ENCODE data around the gene LRRC23. TPM values are rescaled to one million over a fixed set of nuclear protein-coding genes. Genes with fewer than 3 reads are reported as not detected.
A peak's percentile ranks its signal among the peaks of the same experiment; 100 is the strongest.

LRRC23 gene
- total and polyA plus RNA-seq, 2 of the 4 experiments (the other 2 are of a cell fraction): 11.1 to 11.4 TPM

DNA sequence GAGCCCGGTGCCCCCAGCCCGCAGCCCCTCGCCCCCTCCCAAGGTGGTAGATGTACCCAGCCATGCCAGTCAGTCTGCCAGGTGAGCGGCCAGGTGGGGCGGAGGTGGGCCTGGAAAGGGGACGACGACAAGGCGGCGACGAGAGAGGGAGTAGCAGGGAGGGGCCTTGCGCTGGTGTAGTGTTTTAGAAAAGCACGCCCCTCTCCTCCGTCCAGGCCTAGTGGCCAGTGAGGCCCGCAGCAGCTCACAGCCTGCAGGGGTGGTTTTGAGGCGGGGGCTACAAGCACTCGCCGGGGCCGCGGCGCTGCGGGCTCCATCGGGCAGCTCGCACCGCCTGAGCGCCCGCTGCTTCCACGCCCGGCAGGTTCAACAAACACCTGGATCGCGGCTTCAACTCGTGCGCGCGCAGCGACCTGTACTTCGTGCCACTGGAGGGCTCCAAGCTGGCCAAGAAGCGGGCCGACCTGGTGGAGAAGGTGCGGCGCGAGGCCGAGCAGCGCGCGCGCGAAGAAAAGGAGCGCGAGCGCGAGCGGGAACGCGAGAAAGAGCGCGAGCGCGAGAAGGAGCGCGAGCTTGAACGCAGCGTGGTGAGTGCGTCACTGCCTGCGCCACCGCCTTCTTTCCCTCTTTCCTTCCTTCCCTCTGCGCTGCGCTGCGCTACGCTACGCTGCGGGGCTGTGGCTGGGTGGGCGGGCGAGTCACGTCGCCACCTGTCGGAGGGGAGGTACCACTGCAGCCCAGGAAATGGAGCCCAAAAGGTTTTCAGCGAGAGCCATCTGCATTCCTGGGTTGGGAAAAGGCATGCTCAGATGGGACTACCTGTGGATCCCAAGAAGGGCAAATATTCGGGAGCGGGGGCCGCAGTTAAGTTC lies 33.1 kb downstream of the LRRC23 start:
- Histone ChIP-seq H3K9me1 (ENCODE audit: insufficient read depth, low read length) (peaks cover 5% of the 10 kb centered on the region; the same call in 1 of the 2 replicates), H4K5ac (ENCODE audit: low read depth, low read length) (peak overlapping the region; percentile 27), H2BK5ac (ENCODE audit: low read depth, low read length, poor library complexity, severe bottlenecking) (peak overlapping the region; percentile 31), H2AK5ac (ENCODE audit: low read depth, low read length) (peak overlapping the region; percentile 69), H3K18ac (ENCODE audit: low read depth, low read length) (no peak overlapping the region), H3K4me2 (ENCODE audit: low read depth, low read length) (peak overlapping the region; percentile 72), H3K56ac (ENCODE audit: extremely low read depth, insufficient read depth, low read length) (no peak overlapping the region), H4K91ac (ENCODE audit: insufficient read depth, low read depth, low read length) (peak overlapping the region; percentile 64), H3K9me3 (ENCODE audit: control insufficient read depth, insufficient read depth, low read length) (no peaks in the 10 kb centered on the region), H2BK20ac (ENCODE audit: low read depth, low read length) (no peak overlapping the region), H3K9ac (ENCODE audit: low read depth, low read length) (peak overlapping the region; percentile 67), H3K14ac (replicated peaks; ENCODE audit: low read depth, low read length) (peak overlapping the region; percentile 31), H3K4ac (ENCODE audit: low read depth, low read length) (peak overlapping the region; percentile 77), H4K20me1 (ENCODE audit: insufficient read depth, low read length) (peaks cover 23% of the 10 kb centered on the region; the same call in 1 of the 2 replicates), H3K23ac (ENCODE audit: low read depth, low read length) (0 out of 2 replicates have a peak overlapping the region, but pooled peaks have one; percentile 44), H2BK120ac (ENCODE audit: low read depth, low read length) (no peak overlapping the region), H4K8ac (ENCODE audit: low read depth in 2 of 2, low read length in 2 of 2) (peak overlapping the region; percentile 13 to 86), H3K27me3 (ENCODE audit: control insufficient read depth, insufficient read depth, low read length) (no peaks in the 10 kb centered on the region), H2BK15ac (ENCODE audit: low read depth, low read length) (no peak overlapping the region), H3K27ac (ENCODE audit: insufficient read depth, low read length) (peak overlapping the region; percentile 69), H2AK9ac (replicated peaks; ENCODE audit: low read depth, low read length, poor library complexity) (peak overlapping the region; percentile 96), H2AFZ (replicated peaks; ENCODE audit: low read length, poor library complexity) (peak overlapping the region; percentile 93), H3K4me1 (ENCODE audit: control insufficient read depth, insufficient read depth, low read length) (peaks cover 10% of the 10 kb centered on the region), H3K36me3 (ENCODE audit: control insufficient read depth, insufficient read depth, low read length) (peaks cover 68% of the 10 kb centered on the region), H3K4me3 (ENCODE audit: insufficient read depth, low read depth, low read length) (peak overlapping the region; percentile 46), H3K79me1 (ENCODE audit: low read depth in 1 of 2, low read length in 2 of 2) (peaks cover 13 to 65% of the 10 kb centered on the region in 2 experiments; a peak in 3 of 4 replicates)
- DNase-seq (peak; percentile 92), ATAC-seq (ENCODE audit: low read depth) (peak; percentile 89)
- POLR2A ChIA-PET (ENCODE audit: unreplicated experiment): interaction anchor here (0.5 to 0.6 kb wide), 2 partner anchors 12 to 47 kb away, joined by 3 read pairs; no protein-coding TSS in a partner anchor
- BruUV-seq (replicated peaks): no TSS peak
- CTCF ChIA-PET: interaction anchor here (0.5 to 0.9 kb wide), 2 partner anchors 14 to 69 kb away, joined by 3 to 5 read pairs; no protein-coding TSS in a partner anchor
- in situ Hi-C loops (cut with MboI; ENCODE audit: low sequenced_read_pairs): no loop called here
- 4% methylated on average over 40 of the region's 80 CpGs; no CpG with 5 or more reads in 1 of the 2 experiments for WGBS, 2 experiments (ENCODE audit: extremely low coverage in 2 of 2, insufficient read length in 1 of 2)
- TF ChIP-seq BHLHE40 (IDR thresholded peaks at IDR 0.05; ENCODE audit: low read depth, low read length) (no peak), POLR2A (IDR thresholded peaks at IDR 0.05; ENCODE audit: low read depth, low read length) (peak; percentile 35; the same call in 1 of the 2 replicates), MAZ (IDR thresholded peaks at IDR 0.05; ENCODE audit: borderline replicate concordance, low read depth, low read length) (peak; percentile 59; the same call in 1 of the 2 replicates), SMC3 (IDR thresholded peaks at IDR 0.05; ENCODE audit: low read depth, low read length) (peak; percentile 70), RAD21 (IDR thresholded peaks at IDR 0.05; ENCODE audit: low read length) (peak; percentile 62)
- TF ChIP-seq, protein P1, sequence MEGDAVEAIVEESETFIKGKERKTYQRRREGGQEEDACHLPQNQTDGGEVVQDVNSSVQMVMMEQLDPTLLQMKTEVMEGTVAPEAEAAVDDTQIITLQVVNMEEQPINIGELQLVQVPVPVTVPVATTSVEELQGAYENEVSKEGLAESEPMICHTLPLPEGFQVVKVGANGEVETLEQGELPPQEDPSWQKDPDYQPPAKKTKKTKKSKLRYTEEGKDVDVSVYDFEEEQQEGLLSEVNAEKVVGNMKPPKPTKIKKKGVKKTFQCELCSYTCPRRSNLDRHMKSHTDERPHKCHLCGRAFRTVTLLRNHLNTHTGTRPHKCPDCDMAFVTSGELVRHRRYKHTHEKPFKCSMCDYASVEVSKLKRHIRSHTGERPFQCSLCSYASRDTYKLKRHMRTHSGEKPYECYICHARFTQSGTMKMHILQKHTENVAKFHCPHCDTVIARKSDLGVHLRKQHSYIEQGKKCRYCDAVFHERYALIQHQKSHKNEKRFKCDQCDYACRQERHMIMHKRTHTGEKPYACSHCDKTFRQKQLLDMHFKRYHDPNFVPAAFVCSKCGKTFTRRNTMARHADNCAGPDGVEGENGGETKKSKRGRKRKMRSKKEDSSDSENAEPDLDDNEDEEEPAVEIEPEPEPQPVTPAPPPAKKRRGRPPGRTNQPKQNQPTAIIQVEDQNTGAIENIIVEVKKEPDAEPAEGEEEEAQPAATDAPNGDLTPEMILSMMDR (conservative IDR thresholded peaks at IDR 0.05; ENCODE audit: low read depth, low read length): peak; percentile 96
- dilution Hi-C loops (cut with HindIII; ENCODE audit: low sequenced_read_pairs, unreplicated experiment): no loop called here
- intact Hi-C loops (cut with micrococcal nuclease): loop anchor here (1.0 kb wide), 1 partner anchor 13 kb away; no protein-coding TSS in a partner anchor
